Parathyroid adenoma (tissue), 2 donors: Measurements from ENCODE around the gene SOX13.

Experiments
- H2AFZ ChIP-seq: fragments of 300-600 bp; sonication (generic); one replicate; pipeline ENCODE4 v1.7.0; 2017; ENCODE audit warnings: antibody characterized with exemption, mild to moderate bottlenecking
- H3K27ac ChIP-seq: fragments of 300-600 bp; sonication (generic); one replicate; pipeline ENCODE4 v1.7.0; 2017
- H3K27me3 ChIP-seq: fragments of 300-600 bp; sonication (generic); one replicate; pipeline ENCODE4 v1.7.0; 2017; ENCODE audit warnings: low read length; ENCODE audit not compliant: control insufficient read depth, insufficient read depth
- H3K36me3 ChIP-seq: fragments of 300-600 bp; sonication (generic); one replicate; pipeline ENCODE4 v1.7.0; 2017; ENCODE audit warnings: low read length; ENCODE audit not compliant: control insufficient read depth, insufficient read depth
- H3K4me1 ChIP-seq: fragments of 300-600 bp; sonication (generic); one replicate; pipeline ENCODE4 v1.7.0; 2017; ENCODE audit warnings: control low read depth
- H3K4me2 ChIP-seq: fragments of 300-600 bp; sonication (generic); one replicate; pipeline ENCODE4 v1.7.0; 2017; ENCODE audit warnings: low read length
- H3K4me3 ChIP-seq: fragments of 300-600 bp; sonication (generic); one replicate; pipeline ENCODE4 v1.7.0; 2017; ENCODE audit warnings: low read depth, low read length
- H3K79me2 ChIP-seq: fragments of 300-600 bp; sonication (generic); one replicate; pipeline ENCODE4 v1.7.0; 2017; ENCODE audit warnings: control low read depth
- H3K9ac ChIP-seq: fragments of 300-600 bp; sonication (generic); one replicate; pipeline ENCODE4 v1.7.0; 2017; ENCODE audit warnings: mild to moderate bottlenecking
- H3K9me3 ChIP-seq: fragments of 300-600 bp; sonication (generic); one replicate; pipeline ENCODE4 v1.7.0; 2017; ENCODE audit warnings: low read length; ENCODE audit not compliant: control insufficient read depth
- CTCF ChIP-seq: fragments of 300-600 bp; sonication (generic); IDR thresholded peaks from one replicate; pipeline ENCODE4 v1.7.0; 2017; ENCODE audit warnings: antibody characterized with exemption, mild to moderate bottlenecking
- donor health status: primary hyperparathyroidism.

Gene SOX13

GRCh38 chr1:204125759-204126351 lies 52.9 kb downstream of the SOX13 start:
- H3K36me3 ChIP-seq, result no peaks in the 10 kb centered on the region

GRCh38 chr1:204126386-204126785 lies 53.5 kb downstream of the SOX13 start:
- peaks cover 27% of the 10 kb centered on the region for H3K4me1 ChIP-seq
- H2AFZ ChIP-seq, result no peak overlapping the region
- H3K4me3 ChIP-seq, result no peak overlapping the region
- no peak overlapping the region for H3K27ac ChIP-seq
- H3K36me3 ChIP-seq, result no peaks in the 10 kb centered on the region
- no peaks in the 10 kb centered on the region for H3K9me3 ChIP-seq
- no peak overlapping the region for H3K9ac ChIP-seq
- H3K79me2 ChIP-seq, result no peaks in the 10 kb centered on the region
- no peak overlapping the region for H3K4me2 ChIP-seq
- no peaks in the 10 kb centered on the region for H3K27me3 ChIP-seq
- TF ChIP-seq CTCF, result no peak

More at GRCh38 chr1:204125759-204126351, 52.9 kb downstream of the SOX13 start:
- H3K27me3 ChIP-seq, result no peaks in the 10 kb centered on the region
- H3K4me2 ChIP-seq, result no peak overlapping the region
- H3K4me1 ChIP-seq, result peaks cover 22% of the 10 kb centered on the region
- no peaks in the 10 kb centered on the region for H3K79me2 ChIP-seq
- H3K4me3 ChIP-seq, result no peak overlapping the region
- no peak overlapping the region for H2AFZ ChIP-seq
- H3K9ac ChIP-seq, result no peak overlapping the region
- H3K27ac ChIP-seq, result no peak overlapping the region
- TF ChIP-seq CTCF, result no peak
- no peaks in the 10 kb centered on the region for H3K9me3 ChIP-seq

- Histone ChIP-seq H3K36me3 (no peaks in the 10 kb centered on the region), H3K4me1 (peaks cover 32% of the 10 kb centered on the region), H3K27ac (peak overlapping the region; percentile 32), H3K79me2 (no peaks in the 10 kb centered on the region), H3K4me3 (no peak overlapping the region), H3K4me2 (no peak overlapping the region), H3K9me3 (no peaks in the 10 kb centered on the region), H2AFZ (no peak overlapping the region), H3K27me3 (no peaks in the 10 kb centered on the region), H3K9ac (no peak overlapping the region)
- TF ChIP-seq CTCF, result no peak
Measured at GRCh38 chr1:204126956-204127355, 54.0 kb downstream of the SOX13 start.

- no peak overlapping the region for H2AFZ ChIP-seq
- peaks cover 32% of the 10 kb centered on the region for H3K4me1 ChIP-seq
- no peaks in the 10 kb centered on the region for H3K9me3 ChIP-seq
- H3K4me2 ChIP-seq, result peak overlapping the region; percentile 19
- H3K27me3 ChIP-seq, result no peaks in the 10 kb centered on the region
- no peak overlapping the region for H3K9ac ChIP-seq
- no peaks in the 10 kb centered on the region for H3K79me2 ChIP-seq
- H3K36me3 ChIP-seq, result no peaks in the 10 kb centered on the region
- peak; percentile 93 for TF ChIP-seq CTCF
- H3K27ac ChIP-seq, result peak overlapping the region; percentile 99
- H3K4me3 ChIP-seq, result no peak overlapping the region
Measured at GRCh38 chr1:204127597-204128242, 54.8 kb downstream of the SOX13 start.
